ENCODE data around the gene VIPR1.

Gene VIPR1

GRCh38 chr3:42519568-42519962 is 17.1 kb downstream of the VIPR1 start:
- in situ Hi-C loops (cut with MboI; ENCODE audit: low pct_unique_long_range_greater_than_20kb, low sequenced_read_pairs, unreplicated experiment): no loop called here
- DNase-seq (ENCODE audit: low spot score): no peak
- no peak for TF ChIP-seq CTCF (IDR thresholded peaks at IDR 0.05; ENCODE audit: extremely low read depth, insufficient read depth, missing control alignments)

GRCh38 chr3:42520336-42520735 is 17.9 kb downstream of the VIPR1 start:
- no peak for TF ChIP-seq CTCF (IDR thresholded peaks at IDR 0.05; ENCODE audit: extremely low read depth, insufficient read depth, missing control alignments)
- in situ Hi-C loops (cut with MboI; ENCODE audit: low pct_unique_long_range_greater_than_20kb, low sequenced_read_pairs, unreplicated experiment): no loop called here
- DNase-seq (ENCODE audit: low spot score): no peak

- TF ChIP-seq CTCF (IDR thresholded peaks at IDR 0.05; ENCODE audit: extremely low read depth, insufficient read depth, missing control alignments): no peak
- no peak for DNase-seq (ENCODE audit: low spot score)
- in situ Hi-C loops (cut with MboI; ENCODE audit: low pct_unique_long_range_greater_than_20kb, low sequenced_read_pairs, unreplicated experiment): no loop called here
Observed at GRCh38 chr3:42520906-42521305, 18.5 kb downstream of the VIPR1 start.

- in situ Hi-C loops (cut with MboI; ENCODE audit: low pct_unique_long_range_greater_than_20kb, low sequenced_read_pairs, unreplicated experiment): no loop called here
- no peak for DNase-seq (ENCODE audit: low spot score)
- no peak for TF ChIP-seq CTCF (IDR thresholded peaks at IDR 0.05; ENCODE audit: extremely low read depth, insufficient read depth, missing control alignments)
Observed at GRCh38 chr3:42524751-42525150, 22.3 kb downstream of the VIPR1 start.

- no peak for TF ChIP-seq CTCF (IDR thresholded peaks at IDR 0.05; ENCODE audit: extremely low read depth, insufficient read depth, missing control alignments)
- in situ Hi-C loops (cut with MboI; ENCODE audit: low pct_unique_long_range_greater_than_20kb, low sequenced_read_pairs, unreplicated experiment): no loop called here
- no peak for DNase-seq (ENCODE audit: low spot score)
Observed at GRCh38 chr3:42525212-42525611, 22.8 kb downstream of the VIPR1 start.

- no peak for DNase-seq (ENCODE audit: low spot score)
- in situ Hi-C loops (cut with MboI; ENCODE audit: low pct_unique_long_range_greater_than_20kb, low sequenced_read_pairs, unreplicated experiment): no loop called here
- TF ChIP-seq CTCF (IDR thresholded peaks at IDR 0.05; ENCODE audit: extremely low read depth, insufficient read depth, missing control alignments): no peak
Observed at GRCh38 chr3:42525736-42526345, 23.4 kb downstream of the VIPR1 start.
